H9 (cell line): Measurements from ENCODE around the gene IQSEC2. TPM values are rescaled to one million over a fixed set of nuclear protein-coding genes. Genes with fewer than 3 reads are reported as not detected.

Experiments used
- DNase-seq: peaks from one replicate; pipeline ENCODE4 v3.0.0-alpha.2; 2017
- H2AFZ ChIP-seq: one replicate; pipeline ENCODE4 v1.6.1; 2013; ENCODE audit warnings: mild to moderate bottlenecking, low read length, control low read depth, moderate library complexity
- H2AK5ac ChIP-seq: 2 replicates; pipeline ENCODE4 v1.6.1; 2013; ENCODE audit warnings: low read length, control low read depth, mixed read lengths; ENCODE audit not compliant: insufficient read length
- H2BK120ac ChIP-seq: one replicate; pipeline ENCODE4 v1.6.1; 2013; ENCODE audit warnings: low read depth, mild to moderate bottlenecking, low read length, control low read depth, inconsistent platforms; ENCODE audit not compliant: poor library complexity, severe bottlenecking
- H2BK12ac ChIP-seq: 2 replicates; pipeline ENCODE4 v1.6.1; 2013; ENCODE audit warnings: low read length, control low read depth, mixed read lengths, low read depth; ENCODE audit not compliant: insufficient read length
- H2BK15ac ChIP-seq: 2 replicates; pipeline ENCODE4 v1.6.1; 2013; ENCODE audit warnings: low read depth, low read length, control low read depth
- H2BK20ac ChIP-seq: one replicate; pipeline ENCODE4 v1.6.1; 2013; ENCODE audit warnings: low read depth, mild to moderate bottlenecking, low read length, control low read depth, inconsistent platforms; ENCODE audit not compliant: poor library complexity, severe bottlenecking
- H2BK5ac ChIP-seq: 2 replicates; pipeline ENCODE4 v1.6.1; 2013; ENCODE audit warnings: low read length, control low read depth, mixed read lengths; ENCODE audit not compliant: insufficient read length
- H3K14ac ChIP-seq: 2 replicates; pipeline ENCODE4 v1.6.1; 2013; ENCODE audit warnings: low read length, control low read depth; ENCODE audit not compliant: insufficient read depth
- H3K18ac ChIP-seq: 2 replicates; pipeline ENCODE4 v1.6.1; 2013; ENCODE audit warnings: low read depth, mild to moderate bottlenecking, mixed read lengths, low read length, control low read depth; ENCODE audit not compliant: insufficient read length
- H3K23ac ChIP-seq: 2 replicates; pipeline ENCODE4 v1.6.1; 2013; ENCODE audit warnings: low read length, control low read depth, mixed read lengths, low read depth; ENCODE audit not compliant: insufficient read length
- H3K23me2 ChIP-seq: 2 replicates; pipeline ENCODE4 v1.6.1; 2013; ENCODE audit warnings: low read depth, mild to moderate bottlenecking, mixed read lengths, low read length, control low read depth; ENCODE audit not compliant: insufficient read length, poor library complexity, severe bottlenecking
- H3K27ac ChIP-seq: 2 replicates; pipeline ENCODE4 v1.5.1; 2013; ENCODE audit warnings: low read length, control low read depth, mixed read lengths, low read depth; ENCODE audit not compliant: insufficient read length
- H3K27me3 ChIP-seq: 2 replicates; pipeline ENCODE4 v1.6.1; 2013; ENCODE audit warnings: low read length, control low read depth, inconsistent platforms; ENCODE audit not compliant: insufficient read depth
- H3K4ac ChIP-seq: 2 replicates; pipeline ENCODE4 v1.6.1; 2013; ENCODE audit warnings: low read depth, mild to moderate bottlenecking, control low read depth, inconsistent platforms, low read length, moderate library complexity
- H3K4me1 ChIP-seq: 2 replicates; pipeline ENCODE4 v1.6.1; 2013; ENCODE audit warnings: low read length, control low read depth, inconsistent platforms; ENCODE audit not compliant: insufficient read depth
- H3K4me2 ChIP-seq: 2 replicates; pipeline ENCODE4 v1.6.1; 2013; ENCODE audit warnings: low read length, control low read depth, mixed read lengths; ENCODE audit not compliant: insufficient read length, insufficient read depth
- H3K56ac ChIP-seq: 2 replicates; pipeline ENCODE4 v1.6.1; 2013; ENCODE audit warnings: low read depth, mild to moderate bottlenecking, mixed read lengths, low read length, control low read depth; ENCODE audit not compliant: insufficient read length
- H3K79me1 ChIP-seq: 2 replicates; pipeline ENCODE4 v1.6.1; 2013; ENCODE audit warnings: low read depth, mild to moderate bottlenecking, moderate library complexity, low read length, control low read depth, inconsistent platforms; ENCODE audit not compliant: insufficient read depth, poor library complexity, severe bottlenecking
- H3K79me2 ChIP-seq: 2 replicates; pipeline ENCODE4 v1.6.1; 2013; ENCODE audit warnings: low read length, control low read depth, inconsistent platforms; ENCODE audit not compliant: insufficient read depth
- H3K9ac ChIP-seq: 2 replicates; pipeline ENCODE4 v1.6.1; 2013; ENCODE audit warnings: low read length, control low read depth, mixed read lengths; ENCODE audit not compliant: insufficient read length; ENCODE audit errors: extremely low read depth
- H3K9me3 ChIP-seq: one replicate; pipeline ENCODE4 v1.6.1; 2013; ENCODE audit warnings: low read depth, low read length, inconsistent platforms; ENCODE audit not compliant: control insufficient read depth
- H3T11ph ChIP-seq: one replicate; pipeline ENCODE4 v1.6.1; 2013; ENCODE audit warnings: mild to moderate bottlenecking, low read length, control low read depth, inconsistent platforms
- H4K20me1 ChIP-seq: one replicate; pipeline ENCODE4 v1.6.1; 2013; ENCODE audit not compliant: control insufficient read depth, insufficient read length, insufficient read depth
- H4K5ac ChIP-seq: 2 replicates; pipeline ENCODE4 v1.6.1; 2013; ENCODE audit warnings: low read depth, mild to moderate bottlenecking, mixed read lengths, low read length, control low read depth; ENCODE audit not compliant: insufficient read length
- H4K8ac ChIP-seq: replicated peaks from 2 replicates; pipeline ENCODE4 v1.6.1; 2013; ENCODE audit warnings: low read length, control low read depth, mixed read lengths, low read depth; ENCODE audit not compliant: insufficient read length
- H4K91ac ChIP-seq: 2 replicates; pipeline ENCODE4 v1.6.1; 2013; ENCODE audit warnings: low read depth, mild to moderate bottlenecking, moderate library complexity, mixed read lengths, low read length, control low read depth; ENCODE audit not compliant: insufficient read length
- H3K27ac Mint-ChIP-seq, 3 experiments: 2 replicates in 2 of 3; 3 replicates in 1 of 3; pipeline ENCODE4 v1.8.0; 2020 to 2021; ENCODE audit warnings: mixed read lengths in 3 of 3, mild to moderate bottlenecking in 1 of 3, moderate library complexity in 1 of 3
- H3K27me3 Mint-ChIP-seq: 2 replicates; pipeline ENCODE4 v1.8.0; 2021; ENCODE audit warnings: low read depth, mild to moderate bottlenecking, moderate library complexity, mixed read lengths
- H3K36me3 Mint-ChIP-seq, 3 experiments: 2 replicates in 2 of 3; 3 replicates in 1 of 3; pipeline ENCODE4 v1.8.0; 2020 to 2021; ENCODE audit warnings: low read depth in 3 of 3, mixed read lengths in 3 of 3; ENCODE audit not compliant: insufficient read depth in 1 of 3
- H3K4me1 Mint-ChIP-seq, 2 experiments: 2 replicates each; pipeline ENCODE4 v1.8.0; 2020; ENCODE audit warnings: mixed read lengths in 2 of 2
- H3K4me3 Mint-ChIP-seq, 2 experiments: 2 replicates in 1 of 2; 3 replicates in 1 of 2; pipeline ENCODE4 v1.8.0; 2020 to 2021; ENCODE audit warnings: mild to moderate bottlenecking in 2 of 2, mixed read lengths in 2 of 2, moderate library complexity in 1 of 2
- H3K9me3 Mint-ChIP-seq, 2 experiments: 2 replicates in 1 of 2; 3 replicates in 1 of 2; pipeline ENCODE4 v1.8.0; 2020; ENCODE audit warnings: mild to moderate bottlenecking in 2 of 2, mixed read lengths in 2 of 2, moderate library complexity in 1 of 2
- whole genome bisulfite sequencing: extraction: QIAGEN DNeasy Blood & Tissue Kit; methylation state at CpG from one replicate; pipeline ENCODE4 v1.1.7; 2013; ENCODE audit warnings: missing lambda C conversion rate, low lambda C conversion rate, mixed read lengths; ENCODE audit not compliant: insufficient read length; ENCODE audit errors: extremely low coverage; 5-methylcytosine and 5-hydroxymethylcytosine counted together
- total RNA-seq: library from RNA; stranded (reverse); gene quantifications from 2 replicates; pipeline ENCODE4 v1.2.1, GENCODE V29; 2021
- TF ChIP-seq, protein P1 (sequence below): fragments of 200-600 bp; sonication (generic); conservative IDR thresholded peaks from 3 replicates; pipeline ENCODE4 v1.8.0; 2021; ENCODE audit warnings: antibody characterized with exemption, mild to moderate bottlenecking

Gene IQSEC2
- total RNA-seq, 1 experiment from 2014 or later: 7.0 TPM

DNA sequence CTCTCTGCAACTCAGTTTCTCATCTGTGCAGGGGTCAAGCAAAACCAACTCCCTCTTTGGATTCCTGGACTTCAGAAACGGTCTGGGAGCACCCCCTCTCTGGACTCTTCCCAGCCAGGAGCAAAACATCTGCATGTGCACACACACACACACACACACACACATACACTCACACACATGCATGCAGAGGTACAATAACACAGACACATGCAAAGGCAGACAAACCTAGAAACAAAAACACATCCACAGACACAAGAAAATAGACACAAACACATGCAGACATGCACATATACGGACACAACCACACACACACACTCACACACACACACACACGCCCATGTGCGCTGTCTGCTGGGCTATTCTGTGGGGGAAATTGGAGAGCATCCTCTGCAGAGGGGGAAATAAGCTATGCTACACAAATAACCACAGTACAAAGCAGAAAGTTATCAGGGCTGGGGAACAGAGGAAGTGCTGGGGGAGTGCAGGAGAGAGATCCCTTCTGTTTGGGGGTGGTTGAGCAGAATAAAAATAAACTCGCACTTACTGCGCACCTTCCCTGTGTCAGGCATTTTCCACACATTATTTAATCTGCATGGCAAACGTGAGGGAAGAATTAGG, 19.9 kb downstream of the IQSEC2 start:
- H2AFZ ChIP-seq: no peak overlapping the region

More for the DNA sequence above, 19.9 kb downstream of the IQSEC2 start:
- no peak overlapping the region for H4K91ac ChIP-seq
- H3K27ac ChIP-seq: no peak overlapping the region
- H3K4me1 Mint-ChIP-seq: peaks cover 7 to 9% of the 10 kb centered on the region in 2 experiments
- no peaks in the 10 kb centered on the region for H3K79me2 ChIP-seq
- no peaks in the 10 kb centered on the region for H4K20me1 ChIP-seq
- TF ChIP-seq, protein P1, sequence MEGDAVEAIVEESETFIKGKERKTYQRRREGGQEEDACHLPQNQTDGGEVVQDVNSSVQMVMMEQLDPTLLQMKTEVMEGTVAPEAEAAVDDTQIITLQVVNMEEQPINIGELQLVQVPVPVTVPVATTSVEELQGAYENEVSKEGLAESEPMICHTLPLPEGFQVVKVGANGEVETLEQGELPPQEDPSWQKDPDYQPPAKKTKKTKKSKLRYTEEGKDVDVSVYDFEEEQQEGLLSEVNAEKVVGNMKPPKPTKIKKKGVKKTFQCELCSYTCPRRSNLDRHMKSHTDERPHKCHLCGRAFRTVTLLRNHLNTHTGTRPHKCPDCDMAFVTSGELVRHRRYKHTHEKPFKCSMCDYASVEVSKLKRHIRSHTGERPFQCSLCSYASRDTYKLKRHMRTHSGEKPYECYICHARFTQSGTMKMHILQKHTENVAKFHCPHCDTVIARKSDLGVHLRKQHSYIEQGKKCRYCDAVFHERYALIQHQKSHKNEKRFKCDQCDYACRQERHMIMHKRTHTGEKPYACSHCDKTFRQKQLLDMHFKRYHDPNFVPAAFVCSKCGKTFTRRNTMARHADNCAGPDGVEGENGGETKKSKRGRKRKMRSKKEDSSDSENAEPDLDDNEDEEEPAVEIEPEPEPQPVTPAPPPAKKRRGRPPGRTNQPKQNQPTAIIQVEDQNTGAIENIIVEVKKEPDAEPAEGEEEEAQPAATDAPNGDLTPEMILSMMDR: no peak
- no peak overlapping the region for H2BK5ac ChIP-seq
- H2BK12ac ChIP-seq: no peak overlapping the region
- no peak overlapping the region for H2AK5ac ChIP-seq
- no peak overlapping the region; a peak in 1 of 7 replicates for H3K27ac Mint-ChIP-seq
- peaks cover 16% of the 10 kb centered on the region for H3K9me3 ChIP-seq
- peaks cover 10 to 21% (median 14%) of the 10 kb centered on the region in 3 experiments; a peak in 6 of 7 replicates for H3K36me3 Mint-ChIP-seq
- no peak overlapping the region for H3K23ac ChIP-seq
- no peaks in the 10 kb centered on the region for H3K23me2 ChIP-seq
- no peak overlapping the region for H3K56ac ChIP-seq
- H2BK120ac ChIP-seq: no peak overlapping the region
- H3K18ac ChIP-seq: no peak overlapping the region
- no peak overlapping the region for H3K9ac ChIP-seq
- no peak overlapping the region for H2BK15ac ChIP-seq
- no peak overlapping the region for H3K4ac ChIP-seq
- no peaks in the 10 kb centered on the region for H3K27me3 ChIP-seq
- no peak for DNase-seq
- H3K9me3 Mint-ChIP-seq: peaks cover 79 to 81% of the 10 kb centered on the region in 2 experiments
- no peak overlapping the region for H3K4me2 ChIP-seq
- H3K4me3 Mint-ChIP-seq: no peak overlapping the region; a peak in 1 of 5 replicates
- H3K79me1 ChIP-seq: no peaks in the 10 kb centered on the region
- H3K4me1 ChIP-seq: no peaks in the 10 kb centered on the region; the same call in 1 of the 2 replicates
- no peak overlapping the region for H2BK20ac ChIP-seq
- no peak overlapping the region for H3T11ph ChIP-seq
- no CpG with 5 or more reads among the region's 7 CpGs for whole genome bisulfite sequencing
- H4K8ac ChIP-seq: no peak overlapping the region
- H3K27me3 Mint-ChIP-seq: no peaks in the 10 kb centered on the region; the same call in none of the 2 replicates
- no peak overlapping the region for H3K14ac ChIP-seq
- no peak overlapping the region for H4K5ac ChIP-seq
